ENCODE measurements around the gene PLCD1. TPM values are rescaled to one million over a fixed set of nuclear protein-coding genes. Genes with fewer than 3 reads are reported as not detected.

Gene PLCD1
- total RNA-seq, 1 experiment from 2014 or later = 13.5 TPM

DNA sequence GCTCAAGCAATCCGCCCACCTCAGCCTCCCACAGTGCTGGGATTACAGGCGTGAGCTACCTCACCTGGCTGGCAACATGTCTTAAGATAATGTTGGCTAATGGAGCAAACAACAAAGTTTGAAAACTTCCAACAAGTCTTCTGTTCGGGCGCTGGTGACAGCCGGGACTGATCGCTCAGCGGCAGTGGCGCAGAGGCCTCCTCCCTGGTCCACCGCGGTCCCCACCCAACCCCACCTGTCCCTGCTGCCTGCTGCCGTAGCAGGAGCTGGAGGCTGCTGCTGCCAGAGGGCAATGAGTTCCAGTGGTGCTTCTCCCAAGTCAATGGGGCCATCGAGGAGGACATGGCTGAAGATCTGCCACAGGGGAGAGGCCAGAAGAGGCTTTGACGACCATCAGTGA lies 21.7 kb upstream of the PLCD1 start:
- no peak overlapping the region for H3K4me2 ChIP-seq
- ChIA-PET POLR2A (ENCODE audit: unreplicated experiment) (no interaction called here), CTCF (no interaction called here)

DNA sequence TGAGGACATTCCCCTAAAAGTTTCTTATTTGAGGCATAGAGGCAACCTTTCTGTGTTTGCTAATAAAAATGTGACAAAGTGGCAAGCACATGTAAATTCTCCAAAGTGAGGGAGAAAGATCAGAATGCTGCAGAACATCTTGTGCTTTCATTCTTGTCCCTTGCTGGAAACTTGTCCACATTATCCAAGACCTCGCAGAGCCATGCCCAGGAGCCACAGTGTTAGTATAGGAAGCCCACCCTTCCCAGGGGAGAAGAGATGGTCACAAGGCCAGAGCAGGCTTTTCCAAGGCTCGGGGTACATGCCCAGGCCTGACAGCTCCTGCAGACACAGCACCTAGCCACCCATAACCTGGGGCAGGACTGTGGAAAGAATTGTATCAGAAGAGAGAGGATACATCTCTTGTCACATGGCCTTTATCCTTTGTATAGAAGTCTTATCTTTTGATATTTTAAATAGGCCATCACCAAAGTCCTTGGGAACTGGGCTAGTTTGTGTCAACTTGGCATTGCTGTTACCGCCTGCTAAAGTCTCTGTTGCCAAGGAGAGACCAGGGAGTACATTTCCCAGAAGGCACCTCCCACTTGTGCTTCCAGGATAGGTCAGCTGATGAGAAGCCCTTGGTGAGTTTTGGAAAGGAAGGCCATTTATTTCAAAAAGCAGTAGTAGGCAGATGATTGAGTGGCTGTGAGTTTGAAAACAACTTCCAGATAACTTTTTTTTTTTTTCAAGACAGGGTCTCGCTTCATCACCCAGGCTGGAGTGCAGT lies 20.1 kb upstream of the PLCD1 start:
- DNase-seq = no peak
- Histone ChIP-seq H3K4me2 (no peak overlapping the region), H3K9me3 (ENCODE audit: insufficient read depth, low read depth) (no peaks in the 10 kb centered on the region), H3K4me1 (replicated peaks; ENCODE audit: insufficient read depth) (no peaks in the 10 kb centered on the region), H3F3A (ENCODE audit: insufficient read depth, low read depth) (no peaks in the 10 kb centered on the region), H3K9me2 (ENCODE audit: insufficient read depth) (no peaks in the 10 kb centered on the region), H2AFZ (no peak overlapping the region), H3K36me3 (ENCODE audit: low read depth) (no peaks in the 10 kb centered on the region), H3K4me3 (no peak overlapping the region), H3K27ac (no peak overlapping the region), H3K79me2 (ENCODE audit: low read depth) (no peaks in the 10 kb centered on the region), H3K27me3 (ENCODE audit: insufficient read depth, low read depth) (0 out of 2 replicates have a peak, but pooled peaks cover 3% of the 10 kb centered on the region), H4K20me1 (ENCODE audit: insufficient read depth) (no peaks in the 10 kb centered on the region)
- ChIA-PET POLR2A (ENCODE audit: unreplicated experiment) (no interaction called here), CTCF (no interaction called here)
- intact Hi-C loops (cut with micrococcal nuclease; ENCODE audit: unreplicated experiment) = no loop called here
- TF ChIP-seq, protein P1, sequence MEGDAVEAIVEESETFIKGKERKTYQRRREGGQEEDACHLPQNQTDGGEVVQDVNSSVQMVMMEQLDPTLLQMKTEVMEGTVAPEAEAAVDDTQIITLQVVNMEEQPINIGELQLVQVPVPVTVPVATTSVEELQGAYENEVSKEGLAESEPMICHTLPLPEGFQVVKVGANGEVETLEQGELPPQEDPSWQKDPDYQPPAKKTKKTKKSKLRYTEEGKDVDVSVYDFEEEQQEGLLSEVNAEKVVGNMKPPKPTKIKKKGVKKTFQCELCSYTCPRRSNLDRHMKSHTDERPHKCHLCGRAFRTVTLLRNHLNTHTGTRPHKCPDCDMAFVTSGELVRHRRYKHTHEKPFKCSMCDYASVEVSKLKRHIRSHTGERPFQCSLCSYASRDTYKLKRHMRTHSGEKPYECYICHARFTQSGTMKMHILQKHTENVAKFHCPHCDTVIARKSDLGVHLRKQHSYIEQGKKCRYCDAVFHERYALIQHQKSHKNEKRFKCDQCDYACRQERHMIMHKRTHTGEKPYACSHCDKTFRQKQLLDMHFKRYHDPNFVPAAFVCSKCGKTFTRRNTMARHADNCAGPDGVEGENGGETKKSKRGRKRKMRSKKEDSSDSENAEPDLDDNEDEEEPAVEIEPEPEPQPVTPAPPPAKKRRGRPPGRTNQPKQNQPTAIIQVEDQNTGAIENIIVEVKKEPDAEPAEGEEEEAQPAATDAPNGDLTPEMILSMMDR (conservative IDR thresholded peaks at IDR 0.05) = no peak
- TF ChIP-seq EZH2 (IDR thresholded peaks at IDR 0.05; ENCODE audit: low read depth) = no peak
- no TSS peak for BruUV-seq (replicated peaks)

More for the DNA sequence above, 21.7 kb upstream of the PLCD1 start:
- no peaks in the 10 kb centered on the region for H3K79me2 ChIP-seq (ENCODE audit: low read depth)
- no TSS peak for BruUV-seq (replicated peaks)
- no peak overlapping the region for H3K27ac ChIP-seq
- DNase-seq = no peak
- no peak overlapping the region for H3K4me3 ChIP-seq
- intact Hi-C loops (cut with micrococcal nuclease; ENCODE audit: unreplicated experiment) = no loop called here
- H3K36me3 ChIP-seq (ENCODE audit: low read depth) = no peaks in the 10 kb centered on the region
- H3K9me2 ChIP-seq (ENCODE audit: insufficient read depth) = no peaks in the 10 kb centered on the region
- no peaks in the 10 kb centered on the region for H3F3A ChIP-seq (ENCODE audit: insufficient read depth, low read depth)
- H3K27me3 ChIP-seq (ENCODE audit: insufficient read depth, low read depth) = 0 out of 2 replicates have a peak, but pooled peaks cover 3% of the 10 kb centered on the region
- no peak for TF ChIP-seq EZH2 (IDR thresholded peaks at IDR 0.05; ENCODE audit: low read depth)
- TF ChIP-seq, protein P1 (conservative IDR thresholded peaks at IDR 0.05) = no peak
- H3K9me3 ChIP-seq (ENCODE audit: insufficient read depth, low read depth) = no peaks in the 10 kb centered on the region
- no peak overlapping the region for H2AFZ ChIP-seq
- no peaks in the 10 kb centered on the region for H4K20me1 ChIP-seq (ENCODE audit: insufficient read depth)
- H3K4me1 ChIP-seq (replicated peaks; ENCODE audit: insufficient read depth) = no peaks in the 10 kb centered on the region

DNA sequence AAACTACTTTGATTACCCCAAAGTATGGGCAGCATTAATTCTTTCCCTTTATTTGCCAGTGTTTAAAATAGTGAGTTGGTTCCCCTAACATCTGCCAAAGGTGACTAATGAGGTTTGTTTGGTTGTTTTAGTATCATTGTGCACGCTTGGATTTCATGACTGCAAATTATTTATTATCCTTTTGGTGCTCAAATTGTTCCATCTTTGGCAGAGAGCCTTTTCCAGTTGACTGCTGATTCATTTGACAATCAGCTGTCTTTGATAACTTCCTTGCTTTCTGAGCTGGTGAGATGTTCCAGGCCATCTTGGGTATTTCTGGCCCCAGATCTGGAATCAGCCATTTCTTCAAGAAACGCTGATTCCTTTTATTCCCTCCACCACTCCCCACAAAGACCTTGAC lies 18.5 kb upstream of the PLCD1 start:
- POLR2A ChIA-PET (ENCODE audit: unreplicated experiment) = no interaction called here
- no peaks in the 10 kb centered on the region for H3K36me3 ChIP-seq (ENCODE audit: low read depth)
- no peaks in the 10 kb centered on the region for H3K9me2 ChIP-seq (ENCODE audit: insufficient read depth)
- H3K4me2 ChIP-seq = no peak overlapping the region
- no peak for DNase-seq
- H2AFZ ChIP-seq = no peak overlapping the region
- intact Hi-C loops (cut with micrococcal nuclease; ENCODE audit: unreplicated experiment) = no loop called here
- no peaks in the 10 kb centered on the region for H3K79me2 ChIP-seq (ENCODE audit: low read depth)
- no peaks in the 10 kb centered on the region for H3F3A ChIP-seq (ENCODE audit: insufficient read depth, low read depth)
- H3K9me3 ChIP-seq (ENCODE audit: insufficient read depth, low read depth) = no peaks in the 10 kb centered on the region
- BruUV-seq (replicated peaks) = no TSS peak
- H3K27ac ChIP-seq = no peak overlapping the region
- no peak overlapping the region for H3K4me3 ChIP-seq
- CTCF ChIA-PET = no interaction called here
- no peaks in the 10 kb centered on the region for H3K4me1 ChIP-seq (replicated peaks; ENCODE audit: insufficient read depth)
- H4K20me1 ChIP-seq (ENCODE audit: insufficient read depth) = no peaks in the 10 kb centered on the region
- TF ChIP-seq, protein P1 (conservative IDR thresholded peaks at IDR 0.05) = no peak
- TF ChIP-seq EZH2 (IDR thresholded peaks at IDR 0.05; ENCODE audit: low read depth) = no peak
- H3K27me3 ChIP-seq (ENCODE audit: insufficient read depth, low read depth) = 0 out of 2 replicates have a peak, but pooled peaks cover 3% of the 10 kb centered on the region
